ENCODE measurements around the gene SYT12.

- no peak for TF ChIP-seq JUND (IDR thresholded peaks at IDR 0.05)
- TF ChIP-seq YY1 (IDR thresholded peaks at IDR 0.05; ENCODE audit: extremely low read depth, insufficient replicate concordance, low read depth, low read length): no peak
- no peak for TF ChIP-seq CTCF (IDR thresholded peaks at IDR 0.05 in 2 of 3, conservative IDR thresholded peaks at IDR 0.05 in 1 of 3; ENCODE audit: borderline replicate concordance in 1 of 3, insufficient read depth in 1 of 3, low read depth in 2 of 3, low read length in 2 of 3)
Observed at GRCh38 chr11:67002297-67002913, 20.5 kb upstream of the SYT12 start.
